GM23338 (cell line): Measurements from ENCODE around the gene ZBTB8A. TPM values are rescaled to one million over a fixed set of nuclear protein-coding genes. Genes with fewer than 3 reads are reported as not detected.
"Not testable (repeated sequence)": the region's sequence is repeated elsewhere in the genome, so short reads cannot be mapped to it uniquely, and the experiment has no call there.

ENCODE experiments used
- ATAC-seq: fragments of 200-7000 bp; cut with Tn5 transposase; 3 replicates; pipeline ENCODE4 v1.9.1; 2020
- DNase-seq: peaks from one replicate; pipeline ENCODE4 v3.0.0-alpha.2; 2015; ENCODE audit warnings: low spot score
- H2AFZ ChIP-seq: fragments of 200-600 bp; sonication (generic); 2 replicates; pipeline ENCODE4 v1.8.0; 2016; ENCODE audit warnings: antibody characterized with exemption, mild to moderate bottlenecking, moderate library complexity
- H3F3A ChIP-seq: fragments of 200-600 bp; sonication (generic); replicated peaks from 2 replicates; pipeline ENCODE4 v1.8.0; 2017; ENCODE audit warnings: antibody characterized with exemption, mixed run types, low read depth
- H3K27ac ChIP-seq: fragments of 200-600 bp; sonication (generic); 2 replicates; pipeline ENCODE4 v1.6.1; 2016; ENCODE audit warnings: low read depth
- H3K27me3 ChIP-seq: fragments of 200-600 bp; sonication (generic); 2 replicates; pipeline ENCODE4 v1.8.0; 2016; ENCODE audit warnings: mild to moderate bottlenecking, mixed run types, moderate library complexity; ENCODE audit not compliant: insufficient read depth
- H3K36me3 ChIP-seq: fragments of 200-600 bp; sonication (generic); 2 replicates; pipeline ENCODE4 v1.8.0; 2016; ENCODE audit warnings: mild to moderate bottlenecking; ENCODE audit not compliant: insufficient read depth
- H3K4me1 ChIP-seq: fragments of 200-600 bp; sonication (generic); 2 replicates; pipeline ENCODE4 v1.8.0; 2016; ENCODE audit warnings: mild to moderate bottlenecking, moderate library complexity; ENCODE audit not compliant: insufficient read depth
- H3K4me2 ChIP-seq: fragments of 200-600 bp; sonication (generic); 2 replicates; pipeline ENCODE4 v1.7.1; 2017; ENCODE audit warnings: mixed run types
- H3K4me3 ChIP-seq: fragments of 200-600 bp; sonication (generic); 2 replicates; pipeline ENCODE4 v1.6.1; 2016; ENCODE audit warnings: mixed run types
- H3K79me2 ChIP-seq: fragments of 200-600 bp; sonication (generic); replicated peaks from 2 replicates; pipeline ENCODE4 v1.8.0; 2017; ENCODE audit warnings: mild to moderate bottlenecking; ENCODE audit not compliant: insufficient read depth
- H3K9me2 ChIP-seq: fragments of 200-600 bp; sonication (generic); 2 replicates; pipeline ENCODE4 v1.8.0; 2017; ENCODE audit not compliant: insufficient read depth
- H4K20me1 ChIP-seq: fragments of 200-600 bp; sonication (generic); replicated peaks from 2 replicates; pipeline ENCODE4 v1.8.0; 2017; ENCODE audit warnings: mild to moderate bottlenecking; ENCODE audit not compliant: insufficient read depth
- H3K27ac Mint-ChIP-seq: 2 replicates; pipeline ENCODE4 v1.8.0; 2020; ENCODE audit warnings: inconsistent platforms, mild to moderate bottlenecking, moderate library complexity, mixed read lengths
- H3K27me3 Mint-ChIP-seq: 3 replicates; pipeline ENCODE4 v1.8.0; 2022; ENCODE audit warnings: low read depth, mild to moderate bottlenecking, moderate library complexity, mixed read lengths, inconsistent platforms; ENCODE audit not compliant: insufficient read depth, poor library complexity
- H3K36me3 Mint-ChIP-seq: 3 replicates; pipeline ENCODE4 v1.8.0; 2021; ENCODE audit warnings: low read depth, mild to moderate bottlenecking, inconsistent platforms, moderate library complexity, mixed read lengths
- H3K4me1 Mint-ChIP-seq: 3 replicates; pipeline ENCODE4 v1.8.0; 2020; ENCODE audit warnings: mild to moderate bottlenecking, inconsistent platforms, mixed read lengths
- H3K4me3 Mint-ChIP-seq: 3 replicates; pipeline ENCODE4 v1.8.0; 2021; ENCODE audit warnings: moderate library complexity, mild to moderate bottlenecking, inconsistent platforms, mixed read lengths
- H3K9me3 Mint-ChIP-seq: 3 replicates; pipeline ENCODE4 v1.8.0; 2020; ENCODE audit warnings: moderate library complexity, mild to moderate bottlenecking, inconsistent platforms, mixed read lengths
- CREB1 ChIP-seq: fragments of 250-450 bp; sonication (Bioruptor Pico); IDR thresholded peaks from 2 replicates; pipeline ENCODE4 v1.5.0; 2020; ENCODE audit warnings: low read depth, mild to moderate bottlenecking, moderate library complexity
- EZH2 ChIP-seq: fragments of 200-600 bp; sonication (generic); IDR thresholded peaks from one replicate; pipeline ENCODE4 v1.8.0; 2017; ENCODE audit warnings: antibody characterized with exemption, mild to moderate bottlenecking, low read depth; ENCODE audit not compliant: unreplicated experiment
- NANOG ChIP-seq: IDR thresholded peaks from 2 replicates; pipeline ENCODE4 v1.6.1; 2016; ENCODE audit warnings: antibody characterized with exemption, borderline replicate concordance
- ZNF114 ChIP-seq: fragments of 250-450 bp; sonication (Bioruptor Pico); IDR thresholded peaks from 2 replicates; pipeline ENCODE4 v1.5.0; 2020; ENCODE audit warnings: mild to moderate bottlenecking, moderate library complexity
- polyA plus RNA-seq: library from polyadenylated mRNA; unstranded; fragments of >200 nt; fragmentation: Nextera tagmentation; extraction: Ambion mirVana; gene quantifications from 2 replicates; pipeline ENCODE4 v1.2.1, GENCODE V29; 2016
- total RNA-seq: library from RNA; depleted of rRNA; stranded (reverse); fragments of >200 nt; shearing (Covaris generic); gene quantifications from 2 replicates; pipeline ENCODE4 v1.2.3, GENCODE V29; 2014
- TF ChIP-seq, protein P1 (sequence below): fragments of 250-450 bp; sonication (Bioruptor Pico); IDR thresholded peaks from 2 replicates; pipeline ENCODE4 v1.5.0; 2020; ENCODE audit warnings: mild to moderate bottlenecking, moderate library complexity

The ZBTB8A gene
- total and polyA plus RNA-seq, 2 experiments from 2014 or later, result 6.1 to 8.4 TPM

- TF ChIP-seq, protein P1, sequence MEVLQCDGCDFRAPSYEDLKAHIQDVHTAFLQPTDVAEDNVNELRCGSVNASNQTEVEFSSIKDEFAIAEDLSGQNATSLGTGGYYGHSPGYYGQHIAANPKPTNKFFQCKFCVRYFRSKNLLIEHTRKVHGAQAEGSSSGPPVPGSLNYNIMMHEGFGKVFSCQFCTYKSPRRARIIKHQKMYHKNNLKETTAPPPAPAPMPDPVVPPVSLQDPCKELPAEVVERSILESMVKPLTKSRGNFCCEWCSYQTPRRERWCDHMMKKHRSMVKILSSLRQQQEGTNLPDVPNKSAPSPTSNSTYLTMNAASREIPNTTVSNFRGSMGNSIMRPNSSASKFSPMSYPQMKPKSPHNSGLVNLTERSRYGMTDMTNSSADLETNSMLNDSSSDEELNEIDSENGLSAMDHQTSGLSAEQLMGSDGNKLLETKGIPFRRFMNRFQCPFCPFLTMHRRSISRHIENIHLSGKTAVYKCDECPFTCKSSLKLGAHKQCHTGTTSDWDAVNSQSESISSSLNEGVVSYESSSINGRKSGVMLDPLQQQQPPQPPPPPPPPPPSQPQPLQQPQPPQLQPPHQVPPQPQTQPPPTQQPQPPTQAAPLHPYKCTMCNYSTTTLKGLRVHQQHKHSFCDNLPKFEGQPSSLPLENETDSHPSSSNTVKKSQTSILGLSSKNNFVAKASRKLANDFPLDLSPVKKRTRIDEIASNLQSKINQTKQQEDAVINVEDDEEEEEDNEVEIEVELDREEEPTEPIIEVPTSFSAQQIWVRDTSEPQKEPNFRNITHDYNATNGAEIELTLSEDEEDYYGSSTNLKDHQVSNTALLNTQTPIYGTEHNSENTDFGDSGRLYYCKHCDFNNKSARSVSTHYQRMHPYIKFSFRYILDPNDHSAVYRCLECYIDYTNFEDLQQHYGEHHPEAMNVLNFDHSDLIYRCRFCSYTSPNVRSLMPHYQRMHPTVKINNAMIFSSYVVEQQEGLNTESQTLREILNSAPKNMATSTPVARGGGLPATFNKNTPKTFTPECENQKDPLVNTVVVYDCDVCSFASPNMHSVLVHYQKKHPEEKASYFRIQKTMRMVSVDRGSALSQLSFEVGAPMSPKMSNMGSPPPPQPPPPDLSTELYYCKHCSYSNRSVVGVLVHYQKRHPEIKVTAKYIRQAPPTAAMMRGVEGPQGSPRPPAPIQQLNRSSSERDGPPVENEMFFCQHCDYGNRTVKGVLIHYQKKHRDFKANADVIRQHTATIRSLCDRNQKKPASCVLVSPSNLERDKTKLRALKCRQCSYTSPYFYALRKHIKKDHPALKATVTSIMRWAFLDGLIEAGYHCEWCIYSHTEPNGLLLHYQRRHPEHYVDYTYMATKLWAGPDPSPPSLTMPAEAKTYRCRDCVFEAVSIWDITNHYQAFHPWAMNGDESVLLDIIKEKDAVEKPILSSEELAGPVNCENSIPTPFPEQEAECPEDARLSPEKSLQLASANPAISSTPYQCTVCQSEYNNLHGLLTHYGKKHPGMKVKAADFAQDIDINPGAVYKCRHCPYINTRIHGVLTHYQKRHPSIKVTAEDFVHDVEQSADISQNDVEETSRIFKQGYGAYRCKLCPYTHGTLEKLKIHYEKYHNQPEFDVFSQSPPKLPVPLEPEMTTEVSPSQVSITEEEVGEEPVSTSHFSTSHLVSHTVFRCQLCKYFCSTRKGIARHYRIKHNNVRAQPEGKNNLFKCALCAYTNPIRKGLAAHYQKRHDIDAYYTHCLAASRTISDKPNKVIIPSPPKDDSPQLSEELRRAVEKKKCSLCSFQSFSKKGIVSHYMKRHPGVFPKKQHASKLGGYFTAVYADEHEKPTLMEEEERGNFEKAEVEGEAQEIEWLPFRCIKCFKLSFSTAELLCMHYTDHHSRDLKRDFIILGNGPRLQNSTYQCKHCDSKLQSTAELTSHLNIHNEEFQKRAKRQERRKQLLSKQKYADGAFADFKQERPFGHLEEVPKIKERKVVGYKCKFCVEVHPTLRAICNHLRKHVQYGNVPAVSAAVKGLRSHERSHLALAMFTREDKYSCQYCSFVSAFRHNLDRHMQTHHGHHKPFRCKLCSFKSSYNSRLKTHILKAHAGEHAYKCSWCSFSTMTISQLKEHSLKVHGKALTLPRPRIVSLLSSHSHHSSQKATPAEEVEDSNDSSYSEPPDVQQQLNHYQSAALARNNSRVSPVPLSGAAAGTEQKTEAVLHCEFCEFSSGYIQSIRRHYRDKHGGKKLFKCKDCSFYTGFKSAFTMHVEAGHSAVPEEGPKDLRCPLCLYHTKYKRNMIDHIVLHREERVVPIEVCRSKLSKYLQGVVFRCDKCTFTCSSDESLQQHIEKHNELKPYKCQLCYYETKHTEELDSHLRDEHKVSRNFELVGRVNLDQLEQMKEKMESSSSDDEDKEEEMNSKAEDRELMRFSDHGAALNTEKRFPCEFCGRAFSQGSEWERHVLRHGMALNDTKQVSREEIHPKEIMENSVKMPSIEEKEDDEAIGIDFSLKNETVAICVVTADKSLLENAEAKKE (CRISPR knock-in tag), result no peak
- TF ChIP-seq CREB1 (CRISPR knock-in tag) (no peak), EZH2 (no peak)
Measured at GRCh38 chr1:32639489-32640075, 100.4 kb downstream of the ZBTB8A start (continued).

DNA sequence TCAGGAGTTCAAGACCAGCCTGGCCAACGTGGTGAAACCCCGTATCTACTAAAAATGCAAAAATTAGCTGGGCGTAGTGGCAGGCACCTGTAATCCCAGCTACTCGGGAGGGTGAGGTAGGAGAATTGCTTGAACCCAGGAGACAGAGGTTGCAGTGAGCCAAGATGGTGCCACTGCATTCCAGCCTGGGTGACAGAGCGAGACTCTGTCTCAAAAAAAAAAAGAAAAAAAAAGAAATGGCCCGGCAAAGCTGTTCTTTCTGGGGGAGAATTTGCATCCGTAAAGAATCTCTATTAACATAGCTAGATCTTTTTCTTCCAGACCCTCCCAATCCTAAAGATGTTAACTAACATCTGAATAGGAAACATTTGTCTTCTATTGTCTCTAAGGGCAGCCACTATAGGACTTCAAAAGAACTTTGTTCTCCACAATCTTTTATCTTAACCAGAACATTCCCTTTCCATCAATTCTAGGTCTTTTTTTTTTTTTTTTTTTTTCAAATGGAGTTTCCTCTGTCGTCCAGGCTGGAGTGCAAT, 103.1 kb downstream of the ZBTB8A start:
- not testable (repeated sequence) for H2AFZ ChIP-seq, H3K4me1 ChIP-seq, H3K9me2 ChIP-seq, H3K36me3 ChIP-seq, H3K27me3 ChIP-seq, H3K4me3 ChIP-seq, H3K9me3 Mint-ChIP-seq
- H3K27ac Mint-ChIP-seq, result peak overlapping the region; percentile 65; the same call in 1 of the 2 replicates
- ATAC-seq, result peak; percentile 74
- Histone ChIP-seq H3F3A (peaks cover 10% of the 10 kb centered on the region; the same call in 1 of the 2 replicates), H3K4me2 (peak overlapping the region; percentile 48), H4K20me1 (peaks cover 14% of the 10 kb centered on the region), H3K79me2 (peaks cover 93% of the 10 kb centered on the region), H3K27ac (peak overlapping the region; percentile 57)
- peaks cover 13% of the 10 kb centered on the region for H3K4me1 Mint-ChIP-seq
- DNase-seq, result peak; percentile 85
- H3K36me3 Mint-ChIP-seq, result peaks cover 20% of the 10 kb centered on the region
- peak overlapping the region; percentile 38; the same call in 1 of the 3 replicates for H3K4me3 Mint-ChIP-seq
- peaks cover 10% of the 10 kb centered on the region for H3K27me3 Mint-ChIP-seq
- TF ChIP-seq NANOG, result peak; percentile 77
- 0 out of 2 replicates have a peak, but pooled peaks have one; percentile 33 for TF ChIP-seq ZNF114 (CRISPR knock-in tag)
- TF ChIP-seq CREB1 (CRISPR knock-in tag), result 0 out of 2 replicates have a peak, but pooled peaks have one; percentile 14
